K562 treated with DMSO at 1 percent for 12 hours (cell line): ENCODE measurements around the gene CFAP43. TPM values are rescaled to one million over a fixed set of nuclear protein-coding genes. Genes with fewer than 3 reads are reported as not detected.

Experiments
- total RNA-seq: library from RNA; unstranded; fragments of 300-600 nt; gene quantifications from 2 replicates; pipeline ENCODE4 v1.2.3, GENCODE V29; 2022; ENCODE audit not compliant: insufficient read depth

Gene CFAP43
- total RNA-seq = not detected in 2 replicates

GRCh38 chr10:104231784-104232612 lies at the start of gene CFAP43:
Gene CFAP43, minus strand, starts transcription at chr10:104232364. Its CDS starts 118 bp downstream, at chr10:104232246.

GRCh38 chr10:104268713-104269645 lies 36.8 kb upstream of the CFAP43 start, which contains the start of gene GSTO2:
Gene GSTO2, plus strand, starts transcription at chr10:104269184. Its CDS starts 5,732 bp downstream, at chr10:104274916.

GRCh38 chr10:104254493-104255310 lies 22.5 kb upstream of the CFAP43 start, which contains the start of gene GSTO1:
Gene GSTO1, plus strand, starts transcription at chr10:104254892. Its CDS starts 37 bp downstream, at chr10:104254929.

GRCh38 chr10:104121485-104122224 lies 110.5 kb downstream of the CFAP43 start, which contains the start of gene SFR1:
Gene SFR1, plus strand, starts transcription at chr10:104122171. Its CDS starts 13 bp downstream, at chr10:104122184.

GRCh38 chr10:104085801-104086400 lies 146.3 kb downstream of the CFAP43 start, which contains the start of gene COL17A1:
Gene COL17A1, minus strand, starts transcription at chr10:104085880. Its CDS starts 5,207 bp downstream, at chr10:104080673.

Other genes with a start within 250 kb of the CFAP43 start
- not detected in 2 replicates for gene COL17A1, start 146.5 kb downstream of the CFAP43 start, total RNA-seq
- gene SFR1, start 110.2 kb downstream of the CFAP43 start, total RNA-seq = 3.2 and 5.9 TPM in 2 replicates
- gene GSTO1, start 22.5 kb upstream of the CFAP43 start, total RNA-seq = 162 and 178 TPM in 2 replicates
- gene GSTO2, start 36.8 kb upstream of the CFAP43 start, total RNA-seq = 0.52 TPM in 1 of 2 replicates, not detected in the other
- gene ITPRIP, start 106.1 kb upstream of the CFAP43 start, total RNA-seq = 6.7 and 18.7 TPM in 2 replicates
- 0.53 and 1.5 TPM in 2 replicates for gene CFAP58, start 121.5 kb upstream of the CFAP43 start, total RNA-seq